Osteoblast (primary cell): ENCODE results near the gene HM13. TPM values are rescaled to one million over a fixed set of nuclear protein-coding genes. Genes with fewer than 3 reads are reported as not detected.
"Not testable (repeated sequence)": the region's sequence is repeated elsewhere in the genome, so short reads cannot be mapped to it uniquely, and the experiment has no call there.

Experiments
- DNase-seq: peaks from one replicate; pipeline ENCODE4 v3.0.0; 2011; ENCODE audit warnings: low spot score, mixed read lengths; ENCODE audit not compliant: insufficient read length; ENCODE audit errors: missing footprints
- H2AFZ ChIP-seq: 2 replicates; pipeline ENCODE4 v1.6.0; 2011; ENCODE audit warnings: mild to moderate bottlenecking, low read length
- H3K27ac ChIP-seq: 2 replicates; pipeline ENCODE4 v1.5.1; 2011; ENCODE audit warnings: mild to moderate bottlenecking, low read depth, low read length, moderate library complexity
- H3K27me3 ChIP-seq: 2 replicates; pipeline ENCODE4 v1.6.0; 2012; ENCODE audit warnings: mild to moderate bottlenecking, control low read depth, inconsistent platforms, low read length, moderate library complexity; ENCODE audit not compliant: insufficient read depth
- H3K36me3 ChIP-seq: 2 replicates; pipeline ENCODE4 v1.5.1; 2011; ENCODE audit warnings: mild to moderate bottlenecking, low read length, control low read depth, moderate library complexity; ENCODE audit not compliant: insufficient read depth
- H3K4me1 ChIP-seq: 2 replicates; pipeline ENCODE4 v1.5.1; 2011; ENCODE audit warnings: mild to moderate bottlenecking, low read length, control low read depth, moderate library complexity; ENCODE audit not compliant: insufficient read depth
- H3K4me2 ChIP-seq: 2 replicates; pipeline ENCODE4 v1.6.0; 2011; ENCODE audit warnings: mild to moderate bottlenecking, low read length; ENCODE audit not compliant: insufficient read depth
- H3K4me3 ChIP-seq: fragments of 200-600 bp; sonication (generic); 3 replicates; pipeline ENCODE4 v1.5.1; 2012; ENCODE audit warnings: mild to moderate bottlenecking, low read length, inconsistent platforms; ENCODE audit not compliant: insufficient read depth
- H3K79me2 ChIP-seq: 2 replicates; pipeline ENCODE4 v1.6.0; 2012; ENCODE audit warnings: mild to moderate bottlenecking, low read length, control low read depth, inconsistent platforms; ENCODE audit not compliant: insufficient read depth
- H3K9me3 ChIP-seq: 2 replicates; pipeline ENCODE4 v1.5.1; 2011; ENCODE audit warnings: low read depth, low read length, control low read depth
- H4K20me1 ChIP-seq: 2 replicates; pipeline ENCODE4 v1.6.0; 2012; ENCODE audit warnings: mild to moderate bottlenecking, low read length, control low read depth; ENCODE audit not compliant: insufficient read depth
- CTCF ChIP-seq: IDR thresholded peaks from 2 replicates; pipeline ENCODE4 v1.5.1; 2011; ENCODE audit warnings: mild to moderate bottlenecking, low read depth, low read length, moderate library complexity; ENCODE audit errors: extremely low read depth
- total RNA-seq: library from RNA; depleted of rRNA; stranded (reverse); fragments of >200 nt; gene quantifications from 2 replicates; pipeline ENCODE4 v1.2.3, GENCODE V29; 2012

The HM13 gene
- total RNA-seq: 85.8 and 91.1 TPM in 2 replicates

GRCh38 chr20:31514154-31515071 is at the start of gene HM13:
Gene HM13, plus strand, starts transcription at chr20:31514442. Its CDS starts 110 bp downstream, at chr20:31514552.
- peak within 1 kb of the TSS; percentile 100 for H3K4me3 ChIP-seq
- peak within 1 kb of the TSS; percentile 94 for H2AFZ ChIP-seq
- H3K27me3 ChIP-seq: no peaks in the 10 kb centered on the region
- TF ChIP-seq CTCF: peak; percentile 93
- H3K9me3 ChIP-seq: no peaks in the 10 kb centered on the region
- DNase-seq: peak; percentile 98
- H3K4me2 ChIP-seq: peak within 1 kb of the TSS; percentile 99
- peaks cover 34% of the 10 kb centered on the region for H3K4me1 ChIP-seq
- H3K36me3 ChIP-seq: peaks cover 14% of the 10 kb centered on the region
- H4K20me1 ChIP-seq: peaks cover 44% of the 10 kb centered on the region
- peaks cover 49% of the 10 kb centered on the region for H3K79me2 ChIP-seq
- peak within 1 kb of the TSS; percentile 94 for H3K27ac ChIP-seq

- peaks cover 14% of the 10 kb centered on the region for H3K27me3 ChIP-seq
- H3K27ac ChIP-seq, H3K4me3 ChIP-seq, H4K20me1 ChIP-seq, H3K4me1 ChIP-seq, DNase-seq, H3K9me3 ChIP-seq, H2AFZ ChIP-seq, H3K36me3 ChIP-seq, H3K4me2 ChIP-seq, H3K79me2 ChIP-seq: not testable (repeated sequence)
Observed at GRCh38 chr20:31470946-31471345, 43.3 kb upstream of the HM13 start.

GRCh38 chr20:31472395-31473330 is 41.6 kb upstream of the HM13 start:
- no peaks in the 10 kb centered on the region for H4K20me1 ChIP-seq
- no peak overlapping the region for H3K27ac ChIP-seq
- no peaks in the 10 kb centered on the region for H3K4me1 ChIP-seq
- no peaks in the 10 kb centered on the region for H3K36me3 ChIP-seq
- no peak overlapping the region for H2AFZ ChIP-seq
- peaks cover 21% of the 10 kb centered on the region for H3K27me3 ChIP-seq
- no peak for DNase-seq
- H3K4me2 ChIP-seq: no peak overlapping the region
- H3K4me3 ChIP-seq: no peak overlapping the region
- no peaks in the 10 kb centered on the region for H3K9me3 ChIP-seq
- TF ChIP-seq CTCF: no peak
- H3K79me2 ChIP-seq: no peaks in the 10 kb centered on the region

GRCh38 chr20:31473331-31474096 is 40.7 kb upstream of the HM13 start:
- DNase-seq: peak; percentile 61
- H4K20me1 ChIP-seq: no peaks in the 10 kb centered on the region
- H3K27ac ChIP-seq: no peak overlapping the region
- H3K79me2 ChIP-seq: no peaks in the 10 kb centered on the region
- H3K27me3 ChIP-seq: peaks cover 21% of the 10 kb centered on the region
- H3K9me3 ChIP-seq: no peaks in the 10 kb centered on the region
- no peak overlapping the region for H2AFZ ChIP-seq
- no peaks in the 10 kb centered on the region for H3K36me3 ChIP-seq
- H3K4me3 ChIP-seq: no peak overlapping the region
- no peaks in the 10 kb centered on the region for H3K4me1 ChIP-seq
- no peak for TF ChIP-seq CTCF
- H3K4me2 ChIP-seq: no peak overlapping the region
